Body of pancreas (tissue), 4 donors: Measurements from ENCODE around the gene NLRP3. TPM values are rescaled to one million over a fixed set of nuclear protein-coding genes. Genes with fewer than 3 reads are reported as not detected.
"Not testable (repeated sequence)": the region's sequence is repeated elsewhere in the genome, so short reads cannot be mapped to it uniquely, and the experiment has no call there.

Source experiments
- ATAC-seq: fragments of 150-250 bp; one replicate; pipeline ENCODE4 v1.9.1; 2016
- DNase-seq, 4 donors: peaks; one replicate each; pipeline ENCODE4 v3.0.0-alpha.2; 2019
- H3K27ac ChIP-seq, 4 donors: fragments of 200-600 bp; sonication (generic); 1 replicate in 3 of 4; 2 replicates in 1 of 4; pipeline versions ENCODE4 v1.5.1 to v1.6.1; 2016 to 2019; ENCODE audit warnings: mild to moderate bottlenecking in 1 of 4, mixed read lengths in 1 of 4, moderate library complexity in 1 of 4
- H3K27me3 ChIP-seq, 2 donors: fragments of 200-600 bp; sonication (generic); one replicate each; pipeline ENCODE4 v1.6.0; 2016; ENCODE audit warnings: mild to moderate bottlenecking in 1 of 2
- H3K36me3 ChIP-seq, 2 donors: fragments of 200-600 bp; sonication (generic); replicated peaks in 1 of 2; 2 replicates each; pipeline ENCODE4 v1.5.1; 2016; ENCODE audit warnings: low read depth in 2 of 2; ENCODE audit not compliant: insufficient read depth in 1 of 2
- H3K4me1 ChIP-seq: fragments of 200-600 bp; sonication (generic); one replicate; pipeline ENCODE4 v1.6.0; 2016
- H3K4me3 ChIP-seq, 2 donors: fragments of 200-600 bp; sonication (generic); 1 replicate in 1 of 2; 2 replicates in 1 of 2; pipeline ENCODE4 v1.5.1; 2016 to 2019
- H3K9me3 ChIP-seq, 3 donors: fragments of 200-600 bp; sonication (generic); 1 replicate in 2 of 3; 2 replicates in 1 of 3; pipeline ENCODE4 v1.5.1; 2016
- CTCF ChIP-seq, 7 experiments: fragments of 450-650 bp in 4 of 7; fragments of 200-600 bp in 3 of 7; sonication (generic) in 3 of 7; IDR thresholded peaks; one replicate each; pipeline ENCODE4 v1.5.1; 2016 to 2019; ENCODE audit warnings: antibody characterized with exemption in 7 of 7
- POLR2A ChIP-seq, 3 donors: fragments of 450-650 bp; IDR thresholded peaks; one replicate each; pipeline ENCODE4 v1.6.1; 2016; ENCODE audit warnings: antibody characterized with exemption in 3 of 3, mild to moderate bottlenecking in 2 of 3
- WGBS, 2 donors: methylation state at CpG; one replicate each; pipeline ENCODE4 v1.1.5; 2017; 5-methylcytosine and 5-hydroxymethylcytosine counted together
- intact Hi-C: fragments of 100-400 bp; cut with DNase I; formaldehyde crosslinking; loops from one replicate; pipeline ENCODE4 v1.15.1; 2023
- total RNA-seq, 2 donors: library from RNA; depleted of rRNA; stranded (reverse); fragments of >200 nt; gene quantifications; one replicate each; pipeline ENCODE4 v1.1.0, GENCODE V29; 2016

NLRP3 gene
- total RNA-seq, 2 donors from 2014 or later, result 0.26 to 1.6 TPM

GRCh38 chr1:247471445-247472016 is 55.6 kb downstream of the NLRP3 start:
- no peaks in the 10 kb centered on the region for H3K36me3 ChIP-seq
- no peak for TF ChIP-seq CTCF (IDR thresholded peaks at IDR 0.05)
- TF ChIP-seq POLR2A (IDR thresholded peaks at IDR 0.05), result no peak
- ATAC-seq (no peak), DNase-seq (no peak)
- intact Hi-C loops, result no loop called here
- H3K4me3 ChIP-seq, result no peak overlapping the region
- 64 to 75% methylated on average over 12 of the region's 12 CpGs for WGBS, 2 donors
- H3K27me3 ChIP-seq, result no peaks in the 10 kb centered on the region
- H3K4me1 ChIP-seq, result no peaks in the 10 kb centered on the region
- no peaks in the 10 kb centered on the region for H3K9me3 ChIP-seq
- no peak overlapping the region for H3K27ac ChIP-seq

- Histone ChIP-seq H3K4me3 (no peak overlapping the region), H3K4me1 (no peaks in the 10 kb centered on the region), H3K36me3 (no peaks in the 10 kb centered on the region), H3K27ac (no peak overlapping the region), H3K9me3 (no peaks in the 10 kb centered on the region), H3K27me3 (no peaks in the 10 kb centered on the region)
- DNase-seq, result no peak
- TF ChIP-seq POLR2A (IDR thresholded peaks at IDR 0.05) (no peak), CTCF (IDR thresholded peaks at IDR 0.05) (no peak)
- WGBS, 2 donors, result 47 to 57% methylated on average over 1 of the region's 1 CpG
- ATAC-seq, result no peak
- intact Hi-C loops, result no loop called here
These were observed 56.1 kb downstream of the NLRP3 start for GRCh38 chr1:247472035-247472434.

GRCh38 chr1:247474367-247474766 is 58.4 kb downstream of the NLRP3 start:
- no peak for DNase-seq
- 41 to 76% methylated on average over 3 of the region's 3 CpGs for WGBS, 2 donors
- H3K9me3 ChIP-seq, result no peaks in the 10 kb centered on the region
- no peaks in the 10 kb centered on the region for H3K4me1 ChIP-seq
- H3K27me3 ChIP-seq, result no peaks in the 10 kb centered on the region
- no peaks in the 10 kb centered on the region for H3K36me3 ChIP-seq
- no peak overlapping the region for H3K27ac ChIP-seq
- ATAC-seq, result no peak
- H3K4me3 ChIP-seq, result no peak overlapping the region
- intact Hi-C loops, result no loop called here
- no peak for TF ChIP-seq POLR2A (IDR thresholded peaks at IDR 0.05)
- no peak for TF ChIP-seq CTCF (IDR thresholded peaks at IDR 0.05)

GRCh38 chr1:247475793-247476192 is 59.8 kb downstream of the NLRP3 start:
- DNase-seq, result no peak
- Histone ChIP-seq H3K9me3 (no peaks in the 10 kb centered on the region), H3K4me3 (no peak overlapping the region), H3K36me3 (no peaks in the 10 kb centered on the region), H3K27ac (no peak overlapping the region), H3K4me1 (no peaks in the 10 kb centered on the region), H3K27me3 (no peaks in the 10 kb centered on the region)
- ATAC-seq, result no peak
- 79% methylated on average over 2 of the region's 2 CpGs for WGBS, 2 donors
- intact Hi-C loops, result no loop called here
- TF ChIP-seq CTCF (IDR thresholded peaks at IDR 0.05) (no peak), POLR2A (IDR thresholded peaks at IDR 0.05) (no peak)

- ATAC-seq, H3K36me3 ChIP-seq, H3K4me1 ChIP-seq, intact Hi-C loops, H3K27me3 ChIP-seq, DNase-seq, H3K27ac ChIP-seq, H3K9me3 ChIP-seq, H3K4me3 ChIP-seq: not testable (repeated sequence)
- WGBS, 2 donors, result 79 to 80% methylated on average over 6 of the region's 6 CpGs
These were observed 60.5 kb downstream of the NLRP3 start for GRCh38 chr1:247476328-247477058.
